Amniotic epithelial cell (primary cell): ENCODE data around the gene PDAP1.
A peak's percentile ranks its signal among the peaks of the same experiment; 100 is the strongest.

Experiments used
- DNase-seq: peaks from one replicate; pipeline ENCODE4 v3.0.0-alpha.2; 2010; ENCODE audit warnings: low read depth

The PDAP1 gene

GRCh38 chr7:99424932-99425730, 16.7 kb upstream of the PDAP1 start:
- no peak for DNase-seq

- no peak for DNase-seq
These were observed 14.2 kb upstream of the PDAP1 start for GRCh38 chr7:99422625-99423024.

DNA sequence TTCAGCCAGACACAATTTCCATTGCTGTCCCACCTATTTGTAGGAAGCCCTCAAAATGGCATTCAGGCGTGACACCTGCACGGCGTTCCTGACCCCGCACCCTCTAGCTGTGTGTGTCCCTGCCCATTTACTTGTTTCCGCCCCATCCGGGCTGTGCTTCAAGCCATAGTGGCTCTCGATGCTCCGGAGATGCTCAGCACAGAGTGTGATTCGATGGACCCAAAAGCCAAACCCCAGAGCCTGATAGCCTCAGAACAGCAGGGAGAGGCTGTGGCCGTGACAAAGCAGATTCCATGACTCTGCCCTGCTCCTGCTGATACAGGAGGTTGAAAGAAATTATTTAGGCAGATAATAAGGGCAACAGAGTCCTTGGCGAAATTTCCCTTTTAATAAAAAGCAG, 13.8 kb upstream of the PDAP1 start:
- no peak for DNase-seq

DNA sequence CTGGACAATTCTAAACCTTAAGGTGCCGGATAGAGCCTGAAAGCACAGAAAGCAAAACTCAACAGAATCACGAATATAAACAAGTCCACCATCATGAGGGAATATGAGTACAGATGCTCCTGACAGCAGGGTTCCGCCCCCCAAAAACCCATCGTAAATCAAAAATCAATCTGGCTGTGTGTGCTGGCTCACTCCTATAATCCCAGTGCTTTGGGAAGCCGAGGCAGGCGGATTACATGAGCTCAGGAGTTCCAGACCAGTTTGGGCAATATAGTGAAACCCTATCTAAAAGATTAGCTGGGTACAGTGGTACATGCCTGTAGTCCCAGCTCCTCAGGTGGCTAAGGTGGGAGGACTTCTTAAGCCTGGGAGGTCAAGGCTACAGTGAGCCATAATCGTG, 12.6 kb upstream of the PDAP1 start:
- DNase-seq = no peak

DNA sequence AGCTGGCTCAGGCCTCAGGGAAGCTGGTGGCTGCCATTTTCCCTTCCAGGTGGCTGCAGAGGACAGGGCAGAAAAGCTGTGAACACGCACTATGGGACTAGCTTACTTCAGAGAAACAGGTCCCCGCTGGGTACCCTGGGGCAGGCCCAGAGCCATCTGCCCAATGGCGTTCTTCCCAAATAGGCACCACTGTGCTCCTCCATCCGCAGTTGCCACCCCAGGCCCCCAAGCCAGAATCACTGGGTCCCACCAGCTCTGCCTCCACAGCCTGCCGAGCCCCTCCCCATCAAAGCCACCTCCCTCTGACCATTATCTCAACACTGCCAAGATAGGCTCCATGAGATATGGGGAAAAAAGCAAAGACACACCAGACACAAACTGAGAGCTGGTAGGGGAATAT, 11.8 kb upstream of the PDAP1 start:
- DNase-seq = no peak

DNA sequence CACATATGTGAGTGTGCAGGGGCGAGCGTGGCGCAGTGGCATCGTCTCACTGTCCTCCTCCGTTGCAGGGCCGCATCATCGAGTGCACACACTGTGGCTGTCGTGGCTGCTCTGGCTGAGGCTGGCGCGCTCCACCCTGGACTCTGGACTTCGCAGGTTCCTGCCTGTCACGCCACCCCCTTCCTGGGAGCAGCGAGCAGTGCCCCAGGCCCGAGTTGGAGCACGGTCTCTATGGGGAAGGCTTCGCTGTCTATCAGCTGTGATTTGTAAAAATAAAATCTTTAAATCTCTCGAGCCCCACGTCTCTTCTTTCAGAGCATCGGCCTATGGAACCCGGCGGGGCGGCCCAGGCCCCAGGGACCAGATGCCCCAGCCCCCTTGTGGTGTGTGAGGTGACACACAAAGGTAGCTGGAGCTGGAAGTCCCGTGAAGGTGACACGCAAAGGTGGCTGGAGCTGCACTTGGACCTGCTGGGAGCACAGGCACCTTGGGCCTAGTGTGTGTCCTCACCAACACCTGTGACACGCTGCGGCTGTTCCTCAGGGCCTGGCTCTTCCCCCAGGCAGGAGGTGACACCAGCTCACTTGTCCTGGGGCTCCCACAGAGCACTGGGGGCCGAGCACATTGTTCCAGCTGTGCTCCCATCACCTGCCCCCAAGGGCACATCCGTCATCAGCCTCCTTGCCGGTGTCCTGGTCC, 11.1 kb upstream of the PDAP1 start:
- DNase-seq = no peak

DNA sequence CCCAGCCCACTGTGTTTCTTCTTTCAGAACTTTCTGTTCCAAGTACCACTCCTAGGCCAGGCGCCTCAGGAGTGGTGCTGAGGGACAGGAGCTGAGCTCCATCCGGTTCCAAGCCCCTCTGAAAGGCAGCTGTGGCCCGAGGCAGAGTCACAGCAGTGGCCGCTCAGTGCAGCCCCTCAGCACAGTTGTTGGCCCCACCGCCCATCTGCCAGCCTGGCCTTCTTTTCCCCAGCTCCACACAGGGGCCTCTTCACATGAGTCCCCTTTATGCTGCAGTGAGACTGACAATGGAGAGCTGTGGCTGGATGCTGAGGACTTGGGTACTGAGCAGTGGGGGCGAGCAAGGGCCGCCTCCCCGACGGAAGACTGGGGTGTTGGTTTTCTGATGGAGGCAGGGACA, 9.9 kb upstream of the PDAP1 start:
- DNase-seq = no peak

GRCh38 chr7:99415513-99416127, 7.2 kb upstream of the PDAP1 start:
- DNase-seq = peak; percentile 70

GRCh38 chr7:99410635-99411034, 2.2 kb upstream of the PDAP1 start:
- no peak for DNase-seq

GRCh38 chr7:99409806-99410205, 1.4 kb upstream of the PDAP1 start:
- DNase-seq = no peak

DNA sequence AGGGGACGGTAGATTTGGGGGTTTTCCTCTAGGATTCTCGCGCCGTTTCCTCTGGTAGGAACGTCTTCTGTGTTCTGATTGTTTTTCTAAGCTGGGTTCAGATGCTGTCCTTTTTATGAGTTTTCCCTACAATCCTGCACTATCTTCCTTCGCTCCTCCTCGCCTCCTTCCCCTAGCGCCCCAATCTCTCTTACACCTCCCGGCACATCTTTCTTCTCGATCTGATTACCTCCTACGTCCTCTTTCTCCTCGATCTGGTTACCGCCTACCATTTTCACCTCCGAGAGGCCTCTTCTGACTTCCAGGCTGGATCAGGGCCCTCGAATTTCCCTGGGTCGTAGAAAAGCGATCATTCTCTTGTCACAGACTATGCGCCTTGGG, 785 bp upstream of the PDAP1 start:
- no peak for DNase-seq

DNA sequence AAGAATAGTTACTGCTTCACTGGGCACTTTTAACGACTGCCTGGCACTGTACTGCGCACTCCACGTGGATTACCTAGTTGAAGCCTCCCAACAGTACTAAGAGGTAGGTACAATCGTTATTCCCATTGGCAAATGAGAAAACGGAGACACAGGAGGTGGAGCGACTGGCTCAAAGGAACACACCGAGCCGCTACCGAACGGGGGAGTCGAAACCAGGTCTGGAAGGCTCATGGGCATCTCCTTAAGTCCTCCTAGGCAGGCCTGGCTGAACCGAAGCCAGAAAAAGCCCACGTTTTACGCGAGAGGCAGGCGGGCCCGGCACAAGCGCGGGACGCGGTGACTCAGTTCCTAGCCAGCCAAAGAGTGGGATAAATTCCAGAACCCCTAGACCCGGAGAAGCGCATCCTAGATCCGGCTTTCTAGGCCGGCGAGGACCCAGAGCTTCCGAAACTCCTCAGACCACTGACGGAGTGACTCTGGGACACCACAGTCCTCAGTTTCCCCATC, 472 bp downstream of the PDAP1 start:
- DNase-seq = peak; percentile 78

DNA sequence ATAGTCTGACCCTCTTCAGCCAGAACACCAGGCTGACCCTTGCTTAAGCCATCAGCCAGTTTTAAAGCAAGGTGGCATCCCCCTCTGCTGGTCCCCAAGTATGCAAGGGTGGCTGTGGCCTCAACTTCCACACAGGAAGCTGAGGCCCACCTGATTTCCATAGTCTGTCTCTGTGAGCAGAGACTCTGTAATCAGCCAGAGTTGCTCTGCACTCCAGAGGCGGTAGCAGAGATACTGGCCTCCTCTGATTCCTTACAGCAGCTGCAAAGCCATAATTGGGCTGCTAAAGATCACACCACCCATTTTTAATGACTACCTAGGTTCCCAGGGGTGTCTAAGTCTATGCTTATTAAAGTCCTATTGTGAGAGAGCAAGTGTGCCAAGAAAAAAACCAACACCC, 1.8 kb downstream of the PDAP1 start:
- no peak for DNase-seq

DNA sequence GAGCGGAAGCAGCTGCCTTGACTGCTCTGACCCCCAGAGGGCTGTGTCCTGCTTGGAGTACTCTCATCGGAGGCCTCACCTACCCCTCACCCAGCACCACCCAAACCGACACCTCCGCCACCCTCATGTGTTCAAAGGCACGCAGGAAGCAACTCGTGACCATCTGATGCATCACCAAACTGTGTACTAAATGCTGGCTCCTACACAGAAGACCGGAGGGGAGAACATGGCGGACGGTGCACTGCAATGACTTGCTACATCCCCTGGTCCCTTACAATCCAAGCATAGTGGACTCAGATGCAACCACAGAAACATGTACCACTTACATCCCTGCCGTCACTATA, 3.4 kb downstream of the PDAP1 start:
- no peak for DNase-seq

DNA sequence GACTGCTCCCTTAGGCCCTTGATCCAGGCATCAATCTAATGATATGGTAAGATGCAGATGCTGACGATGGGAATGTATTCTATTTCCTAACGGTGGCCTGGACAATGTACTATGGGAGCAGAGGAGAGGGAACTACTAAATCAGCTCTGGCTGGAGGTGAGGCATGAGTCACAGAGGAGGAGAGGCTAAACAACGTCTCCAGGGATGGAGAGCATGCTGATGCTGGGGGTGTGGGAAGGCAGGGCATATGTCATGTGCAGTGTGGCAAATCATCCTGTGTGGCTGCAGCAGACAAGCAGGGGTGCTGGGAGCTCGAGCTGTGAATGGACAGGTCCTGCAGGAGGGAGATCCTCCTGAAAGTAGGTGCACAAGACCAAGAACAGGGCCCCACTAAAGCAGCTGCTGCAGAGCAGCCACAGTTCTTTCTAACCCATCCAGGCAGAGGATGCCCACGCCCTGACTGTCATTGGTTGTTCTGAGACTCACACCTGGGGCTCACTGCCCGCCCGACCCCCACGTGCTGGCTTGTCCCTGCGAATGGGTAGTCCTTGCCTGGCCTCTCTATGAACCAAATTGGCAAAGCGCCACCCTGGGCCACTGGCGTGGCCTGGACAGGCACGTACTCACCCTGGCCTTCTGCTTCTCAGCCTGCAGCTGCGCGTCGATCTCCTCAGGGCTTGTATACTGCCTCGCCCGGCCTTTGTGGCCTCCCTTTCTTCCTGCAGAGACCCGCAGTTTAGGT, 4.0 kb downstream of the PDAP1 start:
- peak; percentile 87 for DNase-seq

DNA sequence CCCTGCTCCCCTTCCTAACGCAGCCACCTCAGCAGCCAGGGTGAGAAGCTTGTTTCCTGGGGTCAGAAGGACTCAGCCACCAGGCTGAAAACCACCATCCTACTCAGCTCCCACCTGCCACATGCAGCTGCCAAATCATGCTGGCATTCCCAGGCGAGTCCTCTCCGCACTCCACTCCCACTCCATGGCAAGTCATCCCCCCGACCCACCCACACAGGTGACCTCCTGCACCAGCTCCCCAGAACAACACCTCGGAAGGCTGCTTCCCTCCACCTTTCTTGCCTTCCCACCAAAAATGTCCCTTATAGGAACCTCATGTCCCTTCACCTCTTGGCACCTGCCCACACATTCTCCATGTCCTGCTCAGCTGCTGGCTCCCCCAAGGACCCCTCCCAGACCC, 4.6 kb downstream of the PDAP1 start:
- DNase-seq = no peak

DNA sequence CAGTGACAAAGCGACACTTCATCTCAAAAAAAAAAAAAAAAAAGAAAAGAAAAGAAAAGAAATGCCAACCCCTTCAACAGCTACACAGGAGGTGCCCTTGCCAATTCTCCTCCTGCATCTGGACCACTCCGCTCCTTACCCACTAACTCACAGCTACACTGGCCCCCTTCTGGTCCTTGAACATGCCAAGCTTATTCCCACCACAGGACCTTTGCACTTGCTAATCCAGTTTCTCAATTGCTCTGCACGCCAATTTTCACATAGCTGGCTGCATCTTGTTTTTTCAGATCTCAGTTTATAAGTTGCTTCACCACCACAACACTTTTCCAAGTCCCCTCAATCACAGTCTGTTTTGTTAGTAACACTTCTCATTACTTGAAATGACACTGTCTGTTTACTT, 5.5 kb downstream of the PDAP1 start:
- DNase-seq = no peak

DNA sequence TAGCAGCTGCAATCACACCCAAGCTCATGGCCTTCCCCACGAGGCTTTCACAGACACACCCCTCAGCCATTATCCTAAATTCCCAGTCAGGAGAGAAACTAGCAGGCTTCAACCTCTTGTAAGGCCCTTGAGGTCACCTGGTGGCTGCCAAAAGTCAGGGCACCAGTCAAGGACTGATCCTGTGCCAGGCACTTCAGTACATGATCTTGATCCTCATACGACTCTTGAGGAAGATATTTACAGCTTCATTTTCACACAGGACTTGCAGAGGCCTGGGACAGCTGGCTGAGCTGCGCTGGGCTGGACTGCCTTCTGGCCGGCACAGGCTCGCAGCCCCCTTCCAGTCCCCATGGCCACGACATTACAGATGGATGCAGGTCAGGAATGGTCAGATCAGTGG, 8.8 kb downstream of the PDAP1 start:
- no peak for DNase-seq

GRCh38 chr7:99398891-99399445, 9.4 kb downstream of the PDAP1 start:
- DNase-seq = peak; percentile 34

- no peak for DNase-seq
These were observed 11.0 kb downstream of the PDAP1 start for GRCh38 chr7:99397297-99397983.

- no peak for DNase-seq
These were observed 11.7 kb downstream of the PDAP1 start for GRCh38 chr7:99396418-99397296.
